Measurements from ENCODE around the gene ORM1.

The ORM1 gene

GRCh38 chr9:114316605-114317230 is 6.2 kb upstream of the ORM1 start:
- Histone ChIP-seq H3K9me2 (ENCODE audit: low read depth, low read length) (no peaks in the 10 kb centered on the region), H2AFZ (ENCODE audit: low read length) (no peak overlapping the region), H3K9ac (ENCODE audit: low read length) (no peak overlapping the region), H3K27ac (ENCODE audit: low read depth, low read length, poor library complexity, severe bottlenecking) (no peak overlapping the region), H3K79me2 (ENCODE audit: insufficient read depth, low read length) (no peaks in the 10 kb centered on the region), H3K36me3 (ENCODE audit: insufficient read depth, low read length) (no peaks in the 10 kb centered on the region), H3K9me3 (ENCODE audit: low read length) (no peaks in the 10 kb centered on the region), H3K4me1 (ENCODE audit: insufficient read depth, low read length, severe bottlenecking) (no peaks in the 10 kb centered on the region), H3K27me3 (ENCODE audit: insufficient read depth, low read length) (no peaks in the 10 kb centered on the region; the same call in 1 of the 2 replicates), H3K4me3 (ENCODE audit: low read depth, low read length, poor library complexity, severe bottlenecking) (no peak overlapping the region), H3F3A (ENCODE audit: insufficient read depth, low read length) (no peaks in the 10 kb centered on the region), H3K4me2 (ENCODE audit: low read length) (no peak overlapping the region), H4K20me1 (ENCODE audit: insufficient read depth, low read length) (no peaks in the 10 kb centered on the region)
- no peak for TF ChIP-seq EZH2 (IDR thresholded peaks at IDR 0.05; ENCODE audit: borderline replicate concordance, low read length)
- TF ChIP-seq, protein P1, sequence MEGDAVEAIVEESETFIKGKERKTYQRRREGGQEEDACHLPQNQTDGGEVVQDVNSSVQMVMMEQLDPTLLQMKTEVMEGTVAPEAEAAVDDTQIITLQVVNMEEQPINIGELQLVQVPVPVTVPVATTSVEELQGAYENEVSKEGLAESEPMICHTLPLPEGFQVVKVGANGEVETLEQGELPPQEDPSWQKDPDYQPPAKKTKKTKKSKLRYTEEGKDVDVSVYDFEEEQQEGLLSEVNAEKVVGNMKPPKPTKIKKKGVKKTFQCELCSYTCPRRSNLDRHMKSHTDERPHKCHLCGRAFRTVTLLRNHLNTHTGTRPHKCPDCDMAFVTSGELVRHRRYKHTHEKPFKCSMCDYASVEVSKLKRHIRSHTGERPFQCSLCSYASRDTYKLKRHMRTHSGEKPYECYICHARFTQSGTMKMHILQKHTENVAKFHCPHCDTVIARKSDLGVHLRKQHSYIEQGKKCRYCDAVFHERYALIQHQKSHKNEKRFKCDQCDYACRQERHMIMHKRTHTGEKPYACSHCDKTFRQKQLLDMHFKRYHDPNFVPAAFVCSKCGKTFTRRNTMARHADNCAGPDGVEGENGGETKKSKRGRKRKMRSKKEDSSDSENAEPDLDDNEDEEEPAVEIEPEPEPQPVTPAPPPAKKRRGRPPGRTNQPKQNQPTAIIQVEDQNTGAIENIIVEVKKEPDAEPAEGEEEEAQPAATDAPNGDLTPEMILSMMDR (IDR thresholded peaks at IDR 0.05; ENCODE audit: low read length), result no peak

GRCh38 chr9:114317665-114318357 is 5.1 kb upstream of the ORM1 start:
- Histone ChIP-seq H3K9ac (ENCODE audit: low read length) (no peak overlapping the region), H3K27me3 (ENCODE audit: insufficient read depth, low read length) (no peaks in the 10 kb centered on the region; the same call in 1 of the 2 replicates), H3K9me2 (ENCODE audit: low read depth, low read length) (no peaks in the 10 kb centered on the region), H3K4me3 (ENCODE audit: low read depth, low read length, poor library complexity, severe bottlenecking) (no peak overlapping the region), H3K79me2 (ENCODE audit: insufficient read depth, low read length) (no peaks in the 10 kb centered on the region), H3K4me1 (ENCODE audit: insufficient read depth, low read length, severe bottlenecking) (no peaks in the 10 kb centered on the region), H3K9me3 (ENCODE audit: low read length) (no peaks in the 10 kb centered on the region), H3K27ac (ENCODE audit: low read depth, low read length, poor library complexity, severe bottlenecking) (no peak overlapping the region), H2AFZ (ENCODE audit: low read length) (no peak overlapping the region), H4K20me1 (ENCODE audit: insufficient read depth, low read length) (no peaks in the 10 kb centered on the region), H3K36me3 (ENCODE audit: insufficient read depth, low read length) (no peaks in the 10 kb centered on the region), H3F3A (ENCODE audit: insufficient read depth, low read length) (no peaks in the 10 kb centered on the region), H3K4me2 (ENCODE audit: low read length) (no peak overlapping the region)
- TF ChIP-seq EZH2 (IDR thresholded peaks at IDR 0.05; ENCODE audit: borderline replicate concordance, low read length), result no peak
- TF ChIP-seq, protein P1 (IDR thresholded peaks at IDR 0.05; ENCODE audit: low read length), result no peak

- H3K4me1 ChIP-seq (ENCODE audit: insufficient read depth, low read length, severe bottlenecking), result no peaks in the 10 kb centered on the region
- H2AFZ ChIP-seq (ENCODE audit: low read length), result no peak overlapping the region
- no peaks in the 10 kb centered on the region for H3K9me2 ChIP-seq (ENCODE audit: low read depth, low read length)
- no peak overlapping the region for H3K4me2 ChIP-seq (ENCODE audit: low read length)
- no peaks in the 10 kb centered on the region; the same call in 1 of the 2 replicates for H3K27me3 ChIP-seq (ENCODE audit: insufficient read depth, low read length)
- no peaks in the 10 kb centered on the region for H3F3A ChIP-seq (ENCODE audit: insufficient read depth, low read length)
- no peak overlapping the region for H3K4me3 ChIP-seq (ENCODE audit: low read depth, low read length, poor library complexity, severe bottlenecking)
- no peaks in the 10 kb centered on the region for H3K79me2 ChIP-seq (ENCODE audit: insufficient read depth, low read length)
- H3K36me3 ChIP-seq (ENCODE audit: insufficient read depth, low read length), result no peaks in the 10 kb centered on the region
- no peak overlapping the region for H3K9ac ChIP-seq (ENCODE audit: low read length)
- H3K9me3 ChIP-seq (ENCODE audit: low read length), result no peaks in the 10 kb centered on the region
- no peaks in the 10 kb centered on the region for H4K20me1 ChIP-seq (ENCODE audit: insufficient read depth, low read length)
- H3K27ac ChIP-seq (ENCODE audit: low read depth, low read length, poor library complexity, severe bottlenecking), result no peak overlapping the region
- TF ChIP-seq, protein P1 (IDR thresholded peaks at IDR 0.05; ENCODE audit: low read length), result no peak
- no peak for TF ChIP-seq EZH2 (IDR thresholded peaks at IDR 0.05; ENCODE audit: borderline replicate concordance, low read length)
Measured at GRCh38 chr9:114318416-114318815, 4.5 kb upstream of the ORM1 start.

Measured in OCI-LY1 (cell line).